Measurements from ENCODE around the gene IFT172. TPM values are rescaled to one million over a fixed set of nuclear protein-coding genes. Genes with fewer than 3 reads are reported as not detected.

IFT172 gene
- total RNA-seq, 2 donors from 2014 or later: 34.7 to 52.6 TPM

DNA sequence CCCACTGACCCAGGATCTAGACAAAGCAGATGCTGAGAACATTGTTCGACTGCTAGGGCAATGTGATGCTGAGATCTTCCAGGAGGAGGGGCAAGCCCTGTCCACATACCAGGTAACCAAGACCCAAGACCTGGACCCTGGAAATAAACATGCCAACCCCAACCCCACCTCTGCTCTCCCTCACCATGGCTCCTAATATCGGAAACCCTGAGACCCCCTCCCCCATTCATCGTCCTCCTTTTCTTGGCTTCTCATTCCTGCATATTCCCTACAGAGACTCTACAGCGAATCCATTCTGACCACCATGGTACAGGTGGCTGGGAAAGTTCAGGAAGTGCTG lies 7.7 kb upstream of the IFT172 start:
- Histone ChIP-seq H3K4me1 (no peaks in the 10 kb centered on the region), H3K9me3 (no peaks in the 10 kb centered on the region), H3K9ac (ENCODE audit: low read depth in 2 of 2, low read length in 2 of 2) (no peak overlapping the region), H3K4me3 (no peak overlapping the region), H3K27me3 (peaks cover 8% of the 10 kb centered on the region), H3K36me3 (no peaks in the 10 kb centered on the region), H3K27ac (no peak overlapping the region)
- TF ChIP-seq, protein P1, sequence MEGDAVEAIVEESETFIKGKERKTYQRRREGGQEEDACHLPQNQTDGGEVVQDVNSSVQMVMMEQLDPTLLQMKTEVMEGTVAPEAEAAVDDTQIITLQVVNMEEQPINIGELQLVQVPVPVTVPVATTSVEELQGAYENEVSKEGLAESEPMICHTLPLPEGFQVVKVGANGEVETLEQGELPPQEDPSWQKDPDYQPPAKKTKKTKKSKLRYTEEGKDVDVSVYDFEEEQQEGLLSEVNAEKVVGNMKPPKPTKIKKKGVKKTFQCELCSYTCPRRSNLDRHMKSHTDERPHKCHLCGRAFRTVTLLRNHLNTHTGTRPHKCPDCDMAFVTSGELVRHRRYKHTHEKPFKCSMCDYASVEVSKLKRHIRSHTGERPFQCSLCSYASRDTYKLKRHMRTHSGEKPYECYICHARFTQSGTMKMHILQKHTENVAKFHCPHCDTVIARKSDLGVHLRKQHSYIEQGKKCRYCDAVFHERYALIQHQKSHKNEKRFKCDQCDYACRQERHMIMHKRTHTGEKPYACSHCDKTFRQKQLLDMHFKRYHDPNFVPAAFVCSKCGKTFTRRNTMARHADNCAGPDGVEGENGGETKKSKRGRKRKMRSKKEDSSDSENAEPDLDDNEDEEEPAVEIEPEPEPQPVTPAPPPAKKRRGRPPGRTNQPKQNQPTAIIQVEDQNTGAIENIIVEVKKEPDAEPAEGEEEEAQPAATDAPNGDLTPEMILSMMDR (IDR thresholded peaks at IDR 0.05): no peak
- DNase-seq: no peak
- intact Hi-C loops (cut with DNase I): no loop called here

DNA sequence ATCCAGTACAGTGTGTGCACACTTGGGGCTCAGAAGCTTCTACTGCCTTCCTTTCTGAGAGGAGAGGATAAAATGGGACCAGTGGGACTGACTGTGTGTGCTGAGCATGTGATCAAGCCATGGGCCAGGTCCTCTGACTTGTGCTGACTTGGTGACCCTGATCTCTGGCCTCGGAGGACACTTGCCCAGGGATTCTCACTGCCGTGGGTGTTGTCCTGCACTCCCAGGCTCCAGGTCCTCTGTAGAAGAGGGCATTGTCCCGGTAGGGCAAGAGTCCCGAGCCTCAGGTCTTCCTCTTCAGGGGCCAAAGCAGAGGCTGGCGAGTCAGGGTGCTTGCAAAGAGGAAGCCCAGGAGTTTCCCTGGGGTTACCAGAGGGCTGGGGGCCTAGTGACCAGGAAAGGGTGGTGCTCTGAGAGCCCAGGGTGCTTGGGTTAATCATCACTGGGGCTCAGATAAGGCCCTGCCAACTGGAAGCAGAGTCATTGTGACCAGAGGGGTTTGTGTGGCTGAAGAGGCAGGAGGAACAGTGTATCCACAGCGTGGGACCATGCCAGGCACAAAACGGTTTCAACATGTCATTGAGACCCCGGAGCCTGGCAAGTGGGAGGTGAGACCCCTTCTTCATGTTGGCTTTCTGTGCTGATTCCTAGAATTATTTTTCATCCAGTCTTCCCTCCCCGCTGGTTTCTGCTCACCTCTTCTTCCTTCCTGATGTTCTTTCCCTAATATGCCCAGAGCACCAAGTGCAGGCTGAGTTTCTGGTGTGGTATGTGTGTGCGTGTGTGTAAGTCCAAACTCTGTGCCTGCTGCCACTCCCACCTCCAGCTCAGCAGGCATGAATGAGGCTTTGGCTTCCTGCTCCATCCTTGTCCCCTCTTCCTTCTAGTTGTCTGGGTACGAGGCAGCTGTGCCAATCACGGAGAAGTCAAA lies 7.1 kb upstream of the IFT172 start, which contains the start of gene GCKR:
TSS of gene GCKR (plus strand) at position 483 of the 931 bp plus-strand sequence. CDS start at position 549, 66 bp downstream.
- no peak within 1 kb of the TSS for H3K4me3 ChIP-seq
- H3K27ac ChIP-seq: no peak within 1 kb of the TSS
- no peaks in the 10 kb centered on the region for H3K36me3 ChIP-seq
- TF ChIP-seq, protein P1 (IDR thresholded peaks at IDR 0.05): no peak
- intact Hi-C loops (cut with DNase I): no loop called here
- no peak within 1 kb of the TSS for H3K9ac ChIP-seq (ENCODE audit: low read depth in 2 of 2, low read length in 2 of 2)
- H3K4me1 ChIP-seq: no peaks in the 10 kb centered on the region
- no peak for DNase-seq
- H3K9me3 ChIP-seq: no peaks in the 10 kb centered on the region
- H3K27me3 ChIP-seq: peaks cover 8% of the 10 kb centered on the region

DNA sequence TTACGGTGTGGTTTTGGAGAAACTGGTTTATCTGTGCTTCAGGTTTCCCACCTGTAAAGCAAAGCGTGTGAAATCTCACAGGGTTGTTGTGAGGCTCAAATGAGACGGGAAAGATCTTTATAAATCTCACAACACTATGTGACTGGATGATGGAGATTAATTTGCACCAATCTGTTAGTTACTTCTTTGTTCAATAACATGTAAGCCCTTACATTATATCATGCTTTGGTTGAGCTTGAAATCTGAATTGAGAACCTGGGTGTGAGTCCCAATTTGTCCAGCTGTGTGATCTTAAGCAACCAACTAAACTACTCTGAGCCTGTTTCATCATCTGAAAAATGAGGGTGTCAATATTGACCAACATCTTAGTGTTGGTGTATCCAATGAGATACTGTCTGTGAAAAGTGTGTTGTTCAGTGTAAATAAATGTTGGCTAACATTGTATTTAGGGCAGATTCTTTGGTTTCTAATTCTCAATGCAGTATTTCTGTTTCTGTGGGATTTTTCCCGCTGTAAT lies 6.4 kb upstream of the IFT172 start:
- intact Hi-C loops (cut with DNase I): no loop called here

DNA sequence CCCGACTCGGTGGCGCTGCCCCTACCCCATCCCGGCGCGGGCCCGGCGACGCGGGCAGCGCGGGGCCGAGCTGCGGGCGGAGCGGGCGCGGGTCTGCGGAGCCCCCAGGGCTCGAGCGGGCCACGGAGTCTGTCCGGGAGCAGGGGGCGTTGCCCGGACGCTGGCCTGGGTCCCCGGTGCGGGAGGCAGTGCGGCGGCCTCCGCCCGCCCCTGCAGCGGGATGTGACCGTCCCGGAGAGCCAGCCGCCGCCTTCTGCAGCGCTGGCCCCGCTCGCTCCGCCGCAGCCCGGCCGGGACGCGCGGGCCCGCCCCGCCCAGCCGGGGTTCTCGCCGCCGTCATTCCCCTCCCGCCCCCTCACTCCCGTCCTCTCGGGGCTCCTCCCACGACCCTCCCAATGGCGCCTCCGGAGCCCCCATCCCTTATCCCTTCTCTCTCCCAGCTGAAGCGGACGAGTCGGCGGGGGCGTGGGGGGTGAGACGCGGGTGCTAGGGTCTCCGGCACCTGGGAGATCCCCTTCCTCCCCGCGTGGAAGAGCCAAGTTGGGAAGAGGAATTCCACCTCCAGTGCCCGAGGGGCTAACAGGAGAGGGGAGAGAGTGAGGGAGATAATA lies 5.5 kb upstream of the IFT172 start, which contains the start of gene FNDC4:
TSS of gene FNDC4 (minus strand) at position 257 of the 611 bp plus-strand sequence. CDS start 521 bp downstream, outside the sequence.
- Histone ChIP-seq H3K27ac (no peak within 1 kb of the TSS), H3K27me3 (peaks cover 8% of the 10 kb centered on the region), H3K36me3 (no peaks in the 10 kb centered on the region), H3K4me1 (no peaks in the 10 kb centered on the region), H3K4me3 (peak within 1 kb of the TSS; percentile 45), H3K9ac (ENCODE audit: low read depth in 2 of 2, low read length in 2 of 2) (peak within 1 kb of the TSS; percentile 19 to 74), H3K9me3 (no peaks in the 10 kb centered on the region)
- intact Hi-C loops (cut with DNase I): no loop called here
- DNase-seq: no peak
- TF ChIP-seq, protein P1 (IDR thresholded peaks at IDR 0.05): no peak

More for the DNA sequence above, 6.4 kb upstream of the IFT172 start:
- H3K27me3 ChIP-seq: peaks cover 8% of the 10 kb centered on the region
- TF ChIP-seq, protein P1 (IDR thresholded peaks at IDR 0.05): no peak
- H3K4me1 ChIP-seq: no peaks in the 10 kb centered on the region
- no peak overlapping the region for H3K9ac ChIP-seq (ENCODE audit: low read depth in 2 of 2, low read length in 2 of 2)
- DNase-seq: no peak
- no peak overlapping the region for H3K4me3 ChIP-seq
- H3K36me3 ChIP-seq: no peaks in the 10 kb centered on the region
- H3K27ac ChIP-seq: no peak overlapping the region
- no peaks in the 10 kb centered on the region for H3K9me3 ChIP-seq

DNA sequence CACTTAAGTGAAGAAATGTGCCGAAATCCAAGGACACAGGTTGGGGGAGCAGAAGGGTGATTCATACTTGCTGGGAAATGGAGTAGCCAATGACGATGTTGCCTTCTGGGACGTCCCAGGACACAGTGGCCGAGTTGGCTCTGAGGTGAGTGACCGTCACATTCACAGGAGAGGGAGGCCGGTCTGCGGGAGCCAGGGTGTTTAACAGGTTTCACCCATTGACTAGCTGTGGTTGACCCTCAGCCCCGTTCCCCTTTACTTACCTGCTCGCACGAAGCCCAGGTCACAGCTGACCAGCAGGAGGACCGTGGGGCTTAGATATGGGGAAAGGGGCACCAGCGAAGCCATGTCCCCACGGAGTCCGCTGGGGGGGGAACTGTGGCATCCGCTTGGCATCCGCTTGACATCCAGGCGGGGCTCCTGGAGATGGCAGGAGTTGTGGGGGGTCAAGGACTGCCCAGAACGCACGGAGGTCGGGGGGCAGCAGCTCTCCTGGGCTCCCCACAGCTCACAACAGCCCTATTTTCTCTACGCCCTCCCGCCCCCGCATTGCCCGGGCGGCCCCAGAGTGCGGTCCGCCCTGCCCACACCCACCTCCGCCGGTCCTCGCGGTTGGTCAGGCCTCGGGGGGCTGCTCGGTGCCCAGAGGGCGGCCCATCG lies 4.9 kb upstream of the IFT172 start:
- Histone ChIP-seq H3K27me3 (peaks cover 8% of the 10 kb centered on the region), H3K27ac (no peak overlapping the region), H3K4me1 (no peaks in the 10 kb centered on the region), H3K36me3 (no peaks in the 10 kb centered on the region), H3K4me3 (peak overlapping the region; percentile 45), H3K9ac (ENCODE audit: low read depth in 2 of 2, low read length in 2 of 2) (peak overlapping the region; percentile 19 to 74), H3K9me3 (no peaks in the 10 kb centered on the region)
- TF ChIP-seq, protein P1 (IDR thresholded peaks at IDR 0.05): no peak
- DNase-seq: no peak
- intact Hi-C loops (cut with DNase I): no loop called here
